Ovary (tissue), 3 donors: Measurements from ENCODE around the gene CRLF1.

ENCODE experiments used
- CTCF ChIP-seq, 3 donors: fragments of 450-650 bp in 2 of 3; fragments of 200-600 bp in 1 of 3; IDR thresholded peaks; one replicate each; pipeline versions ENCODE4 v1.5.1 to v1.8.0; 2016 to 2022; ENCODE audit warnings: antibody characterized with exemption in 3 of 3, mild to moderate bottlenecking in 1 of 3
- EP300 ChIP-seq: sonication (generic); formaldehyde crosslinking; IDR thresholded peaks from one replicate; pipeline ENCODE4 v1.6.1; 2017; ENCODE audit warnings: antibody characterized with exemption
- POLR2A ChIP-seq: fragments of 450-650 bp; IDR thresholded peaks from one replicate; pipeline ENCODE4 v1.6.1; 2017; ENCODE audit warnings: antibody characterized with exemption, mild to moderate bottlenecking, moderate library complexity
- donor health status: DM: no; HTN: no; CAD: no.

GRCh38 chr19:18594824-18595373 lies 11.7 kb downstream of the CRLF1 start:
- TF ChIP-seq CTCF (IDR thresholded peaks at IDR 0.05) (no peak), POLR2A (no peak), EP300 (no peak)
